Measurements from ENCODE around the gene TXLNG.

The TXLNG gene

DNA sequence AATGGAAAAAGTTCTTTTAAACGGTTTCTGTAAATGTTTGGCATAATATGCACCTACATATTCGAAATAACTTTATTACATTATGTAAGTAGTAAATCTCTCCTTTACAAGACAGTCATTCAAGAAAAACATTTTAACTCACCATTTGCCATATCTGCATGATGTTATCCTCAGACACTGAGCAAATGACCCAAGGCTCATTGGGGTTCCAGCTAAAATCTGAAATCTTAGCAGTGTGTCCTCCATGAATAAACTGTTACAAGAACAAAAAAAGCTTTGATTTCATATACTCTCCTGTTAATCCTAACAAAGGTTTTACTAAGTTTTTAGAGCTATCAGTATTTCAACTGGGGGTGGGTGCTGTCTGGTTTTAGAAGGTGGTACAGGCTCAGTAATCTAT, 59.4 kb downstream of the TXLNG start:
- H4K20me1 ChIP-seq (ENCODE audit: insufficient read depth, low read length), result peaks cover 3% of the 10 kb centered on the region; the same call in 1 of the 2 replicates
- H3K27ac ChIP-seq (ENCODE audit: low read length), result no peak overlapping the region
- H3K4me1 ChIP-seq (ENCODE audit: insufficient read depth, low read length), result no peaks in the 10 kb centered on the region
- H3K9ac ChIP-seq (ENCODE audit: low read depth, low read length), result no peak overlapping the region
- H3K4me2 ChIP-seq (ENCODE audit: insufficient read depth, low read length), result no peak overlapping the region
- no peak overlapping the region for H3K4me3 ChIP-seq (ENCODE audit: low read depth in 1 of 2, low read length in 2 of 2)
- ATAC-seq (ENCODE audit: insufficient read depth, low read depth) (no peak), DNase-seq (no peak)
- no peak overlapping the region for H2AFZ ChIP-seq (ENCODE audit: low read depth, low read length)
- peaks cover 86% of the 10 kb centered on the region for H3K36me3 ChIP-seq (ENCODE audit: insufficient read depth, low read length)
- H3K79me2 ChIP-seq (ENCODE audit: insufficient read depth, low read length), result peaks cover 5% of the 10 kb centered on the region; the same call in 1 of the 2 replicates
- TF ChIP-seq CTCF (IDR thresholded peaks at IDR 0.05; ENCODE audit: borderline replicate concordance, extremely low read depth, low read length, poor library complexity, severe bottlenecking), result no peak
- TF ChIP-seq EZH2 (IDR thresholded peaks at IDR 0.05; ENCODE audit: borderline replicate concordance, low read depth, low read length, severe bottlenecking), result no peak
- H3K9me3 ChIP-seq (ENCODE audit: insufficient read depth, low read length, severe bottlenecking), result no peaks in the 10 kb centered on the region
- no peaks in the 10 kb centered on the region for H3K27me3 ChIP-seq (ENCODE audit: insufficient read depth, low read length, poor library complexity)

DNA sequence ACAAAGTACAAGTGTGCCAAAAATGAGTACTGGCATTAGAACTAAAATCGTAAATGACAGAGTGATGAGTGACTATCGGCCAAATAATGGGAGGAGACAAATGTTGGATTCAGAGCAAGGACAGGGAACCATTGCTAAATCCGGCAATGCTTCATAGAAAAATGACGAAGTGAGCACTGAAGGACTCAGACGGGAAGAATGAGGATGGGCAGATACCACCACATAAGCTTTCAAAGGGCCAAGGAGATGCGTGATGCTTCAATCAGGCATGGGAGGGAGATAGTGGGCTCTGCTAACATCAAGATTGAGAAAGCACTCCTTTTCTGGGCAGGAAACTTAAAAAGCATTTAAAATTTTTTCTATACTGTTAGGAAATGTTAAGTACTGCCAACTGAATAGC, 62.3 kb downstream of the TXLNG start:
- no peak for TF ChIP-seq EZH2 (IDR thresholded peaks at IDR 0.05; ENCODE audit: borderline replicate concordance, low read depth, low read length, severe bottlenecking)
- no peak for TF ChIP-seq CTCF (IDR thresholded peaks at IDR 0.05; ENCODE audit: borderline replicate concordance, extremely low read depth, low read length, poor library complexity, severe bottlenecking)
- Histone ChIP-seq H3K9me3 (ENCODE audit: insufficient read depth, low read length, severe bottlenecking) (no peaks in the 10 kb centered on the region), H4K20me1 (ENCODE audit: insufficient read depth, low read length) (peaks cover 3% of the 10 kb centered on the region; the same call in 1 of the 2 replicates), H3K27me3 (ENCODE audit: insufficient read depth, low read length, poor library complexity) (no peaks in the 10 kb centered on the region), H3K4me1 (ENCODE audit: insufficient read depth, low read length) (no peaks in the 10 kb centered on the region), H3K27ac (ENCODE audit: low read length) (no peak overlapping the region), H3K79me2 (ENCODE audit: insufficient read depth, low read length) (peaks cover 30% of the 10 kb centered on the region; the same call in 1 of the 2 replicates), H3K36me3 (ENCODE audit: insufficient read depth, low read length) (peaks cover 88% of the 10 kb centered on the region), H2AFZ (ENCODE audit: low read depth, low read length) (no peak overlapping the region), H3K4me2 (ENCODE audit: insufficient read depth, low read length) (no peak overlapping the region), H3K9ac (ENCODE audit: low read depth, low read length) (no peak overlapping the region), H3K4me3 (ENCODE audit: low read depth in 1 of 2, low read length in 2 of 2) (no peak overlapping the region)
- DNase-seq, result no peak
- ATAC-seq (ENCODE audit: insufficient read depth, low read depth), result no peak

DNA sequence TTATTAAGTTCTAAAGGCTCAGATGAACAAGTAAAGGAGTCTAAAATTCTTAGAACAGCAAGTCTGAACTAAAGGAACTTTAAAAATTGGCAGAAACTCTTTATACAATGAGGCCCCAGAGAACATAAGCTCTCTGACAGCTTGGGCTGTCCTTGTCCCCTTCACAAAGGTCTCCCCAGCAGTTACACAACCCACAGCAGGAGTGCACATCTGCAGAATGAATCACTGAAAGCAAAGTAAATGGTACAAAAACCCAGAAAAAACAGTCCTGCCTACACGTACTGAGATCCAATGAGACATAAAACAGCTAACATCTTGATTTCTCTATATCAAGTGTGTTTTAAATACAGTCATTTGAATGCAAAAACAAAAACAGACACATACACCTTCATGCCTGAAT, 65.2 kb downstream of the TXLNG start:
- DNase-seq, result no peak
- no peak for ATAC-seq (ENCODE audit: insufficient read depth, low read depth)

More for the DNA sequence above, 65.2 kb downstream of the TXLNG start:
- Histone ChIP-seq H2AFZ (ENCODE audit: low read depth, low read length) (no peak overlapping the region), H3K4me2 (ENCODE audit: insufficient read depth, low read length) (no peak overlapping the region), H3K79me2 (ENCODE audit: insufficient read depth, low read length) (peaks cover 57% of the 10 kb centered on the region), H3K27me3 (ENCODE audit: insufficient read depth, low read length, poor library complexity) (no peaks in the 10 kb centered on the region), H3K9me3 (ENCODE audit: insufficient read depth, low read length, severe bottlenecking) (no peaks in the 10 kb centered on the region), H3K4me3 (ENCODE audit: low read depth in 1 of 2, low read length in 2 of 2) (no peak overlapping the region), H3K27ac (ENCODE audit: low read length) (no peak overlapping the region), H4K20me1 (ENCODE audit: insufficient read depth, low read length) (peaks cover 6% of the 10 kb centered on the region), H3K36me3 (ENCODE audit: insufficient read depth, low read length) (peaks cover 89% of the 10 kb centered on the region), H3K9ac (ENCODE audit: low read depth, low read length) (no peak overlapping the region), H3K4me1 (ENCODE audit: insufficient read depth, low read length) (no peaks in the 10 kb centered on the region)
- TF ChIP-seq CTCF (IDR thresholded peaks at IDR 0.05; ENCODE audit: borderline replicate concordance, extremely low read depth, low read length, poor library complexity, severe bottlenecking), result no peak
- no peak for TF ChIP-seq EZH2 (IDR thresholded peaks at IDR 0.05; ENCODE audit: borderline replicate concordance, low read depth, low read length, severe bottlenecking)

Data from DND-41 (cell line).